ENCODE results near the gene HHATL.

Gene HHATL

DNA sequence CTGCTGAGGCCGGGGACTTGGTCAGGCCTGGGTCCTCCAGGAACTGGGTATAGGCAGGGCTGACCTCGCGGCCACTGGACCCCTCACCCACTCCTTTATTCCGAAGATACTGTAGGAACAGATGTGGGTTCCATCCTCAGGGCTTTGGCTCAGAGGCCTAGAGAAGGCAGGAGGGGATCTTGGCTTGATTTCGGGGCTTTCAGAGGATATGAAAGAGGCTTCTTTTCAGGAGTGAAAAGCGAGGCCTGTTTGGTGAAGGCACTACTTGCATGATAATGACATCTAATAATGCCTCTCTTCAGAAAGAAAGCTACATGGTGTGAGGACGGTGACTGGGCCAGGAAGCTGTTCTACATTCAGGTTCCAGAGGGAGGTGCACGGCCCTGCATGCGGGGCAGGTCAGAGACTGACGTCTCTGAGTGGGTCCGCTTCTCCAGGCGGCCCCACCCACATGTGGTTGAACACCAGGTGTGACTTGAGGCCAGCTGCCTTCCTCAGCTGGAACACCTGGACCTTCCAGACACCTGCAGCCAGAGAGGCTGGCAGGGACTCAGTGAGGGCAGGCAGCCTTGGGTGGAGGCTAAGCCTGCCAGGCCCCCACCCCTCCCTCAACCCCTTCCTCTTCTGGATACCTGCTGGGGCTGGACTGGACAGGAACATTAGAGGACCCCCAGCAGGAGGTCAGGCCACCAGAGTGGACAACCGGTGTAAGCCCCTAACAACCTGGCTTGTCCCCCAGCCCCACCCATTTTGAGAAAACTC, 31.1 kb upstream of the HHATL start:
- Histone ChIP-seq H3K27me3 (ENCODE audit: insufficient read depth, low read length) (peaks cover 4% of the 10 kb centered on the region; the same call in 1 of the 2 replicates), H3K4me1 (ENCODE audit: control insufficient read depth, insufficient read depth, low read length, unreplicated experiment) (no peaks in the 10 kb centered on the region), H3K4me3 (ENCODE audit: low read depth, low read length) (no peak overlapping the region), H3K79me2 (ENCODE audit: control insufficient read depth, insufficient read depth, low read length, unreplicated experiment) (no peaks in the 10 kb centered on the region), H3K27ac (ENCODE audit: low read depth, low read length) (no peak overlapping the region), H2AFZ (ENCODE audit: low read length, unreplicated experiment) (no peak overlapping the region), H3K36me3 (ENCODE audit: insufficient read depth, low read length) (no peaks in the 10 kb centered on the region)

DNA sequence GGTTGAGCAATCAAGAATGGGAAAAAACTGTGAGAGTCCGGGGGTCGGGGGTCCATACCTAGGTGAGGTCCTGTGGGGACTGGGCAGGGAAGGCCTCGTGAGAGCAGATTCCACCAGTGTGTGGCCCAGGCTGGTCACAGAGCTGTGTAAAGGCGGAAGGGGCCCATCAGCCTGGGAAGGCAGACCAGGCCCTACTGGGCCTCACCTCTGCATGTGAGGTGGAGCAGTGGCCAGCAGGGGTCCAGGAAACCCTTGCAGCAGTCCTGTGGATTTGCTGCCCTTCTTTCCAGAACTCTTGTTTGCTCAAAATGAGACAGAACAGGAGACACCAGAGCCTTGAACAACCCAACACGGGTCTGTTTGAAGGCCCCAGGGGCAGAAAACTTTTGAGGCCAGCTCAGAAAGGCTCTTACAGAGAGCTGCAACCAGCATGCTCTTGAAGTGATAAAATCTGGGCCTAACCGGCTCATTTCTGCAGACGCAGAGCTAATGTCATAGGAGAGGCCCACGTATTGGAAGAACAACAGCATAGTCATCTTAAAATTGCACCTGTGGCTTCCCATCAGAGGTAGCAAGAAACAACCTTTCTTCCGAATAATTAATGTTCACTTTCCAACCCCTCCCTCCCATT, 30.3 kb upstream of the HHATL start:
- no peaks in the 10 kb centered on the region for H3K4me1 ChIP-seq (ENCODE audit: control insufficient read depth, insufficient read depth, low read length, unreplicated experiment)
- H3K36me3 ChIP-seq (ENCODE audit: insufficient read depth, low read length): no peaks in the 10 kb centered on the region
- peaks cover 6% of the 10 kb centered on the region; the same call in 1 of the 2 replicates for H3K27me3 ChIP-seq (ENCODE audit: insufficient read depth, low read length)
- H3K4me3 ChIP-seq (ENCODE audit: low read depth, low read length): no peak overlapping the region
- H2AFZ ChIP-seq (ENCODE audit: low read length, unreplicated experiment): no peak overlapping the region
- no peak overlapping the region for H3K27ac ChIP-seq (ENCODE audit: low read depth, low read length)
- H3K79me2 ChIP-seq (ENCODE audit: control insufficient read depth, insufficient read depth, low read length, unreplicated experiment): no peaks in the 10 kb centered on the region

GRCh38 chr3:42732196-42732828, 29.7 kb upstream of the HHATL start:
- H3K4me1 ChIP-seq (ENCODE audit: control insufficient read depth, insufficient read depth, low read length, unreplicated experiment): no peaks in the 10 kb centered on the region
- no peak overlapping the region for H2AFZ ChIP-seq (ENCODE audit: low read length, unreplicated experiment)

GRCh38 chr3:42731476-42732195, 29.0 kb upstream of the HHATL start:
- Histone ChIP-seq H3K4me1 (ENCODE audit: control insufficient read depth, insufficient read depth, low read length, unreplicated experiment) (no peaks in the 10 kb centered on the region), H3K4me3 (ENCODE audit: low read depth, low read length) (no peak overlapping the region), H3K27me3 (ENCODE audit: insufficient read depth, low read length) (peaks cover 10% of the 10 kb centered on the region; the same call in 1 of the 2 replicates), H3K79me2 (ENCODE audit: control insufficient read depth, insufficient read depth, low read length, unreplicated experiment) (no peaks in the 10 kb centered on the region), H3K27ac (ENCODE audit: low read depth, low read length) (no peak overlapping the region), H3K36me3 (ENCODE audit: insufficient read depth, low read length) (no peaks in the 10 kb centered on the region), H2AFZ (ENCODE audit: low read length, unreplicated experiment) (no peak overlapping the region)

More at GRCh38 chr3:42732196-42732828, 29.7 kb upstream of the HHATL start:
- H3K27ac ChIP-seq (ENCODE audit: low read depth, low read length): no peak overlapping the region
- H3K4me3 ChIP-seq (ENCODE audit: low read depth, low read length): no peak overlapping the region
- H3K79me2 ChIP-seq (ENCODE audit: control insufficient read depth, insufficient read depth, low read length, unreplicated experiment): no peaks in the 10 kb centered on the region
- no peaks in the 10 kb centered on the region for H3K36me3 ChIP-seq (ENCODE audit: insufficient read depth, low read length)
- peaks cover 9% of the 10 kb centered on the region; the same call in 1 of the 2 replicates for H3K27me3 ChIP-seq (ENCODE audit: insufficient read depth, low read length)

GRCh38 chr3:42730706-42731420, 28.3 kb upstream of the HHATL start:
- Histone ChIP-seq H3K4me1 (ENCODE audit: control insufficient read depth, insufficient read depth, low read length, unreplicated experiment) (no peaks in the 10 kb centered on the region), H3K36me3 (ENCODE audit: insufficient read depth, low read length) (no peaks in the 10 kb centered on the region), H3K79me2 (ENCODE audit: control insufficient read depth, insufficient read depth, low read length, unreplicated experiment) (no peaks in the 10 kb centered on the region), H3K27ac (ENCODE audit: low read depth, low read length) (no peak overlapping the region), H2AFZ (ENCODE audit: low read length, unreplicated experiment) (no peak overlapping the region), H3K4me3 (ENCODE audit: low read depth, low read length) (no peak overlapping the region), H3K27me3 (ENCODE audit: insufficient read depth, low read length) (peaks cover 10% of the 10 kb centered on the region; the same call in 1 of the 2 replicates)

DNA sequence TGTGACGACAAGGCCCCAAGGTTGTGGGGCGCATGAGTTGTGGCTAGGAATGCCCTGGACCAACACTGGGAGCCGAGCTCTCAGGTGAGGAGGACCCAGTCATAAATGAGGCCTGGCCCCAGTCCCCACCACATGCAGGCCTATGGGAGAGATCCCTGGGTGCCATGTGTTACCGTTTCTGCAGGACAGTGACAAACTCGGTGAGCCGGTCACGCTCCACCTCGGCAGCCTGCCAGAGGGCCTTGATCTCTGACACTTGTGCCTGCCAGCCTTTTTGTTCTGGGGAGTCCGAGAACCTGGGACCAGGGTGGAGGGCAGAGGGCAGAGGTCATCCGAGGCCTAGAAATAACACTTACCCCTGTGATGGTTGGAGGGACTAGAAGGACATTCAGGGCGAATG, 27.7 kb upstream of the HHATL start:
- H3K4me1 ChIP-seq (ENCODE audit: control insufficient read depth, insufficient read depth, low read length, unreplicated experiment): no peaks in the 10 kb centered on the region
- H3K27me3 ChIP-seq (ENCODE audit: insufficient read depth, low read length): peaks cover 10% of the 10 kb centered on the region; the same call in 1 of the 2 replicates
- no peak overlapping the region for H3K27ac ChIP-seq (ENCODE audit: low read depth, low read length)
- H3K4me3 ChIP-seq (ENCODE audit: low read depth, low read length): no peak overlapping the region
- H3K79me2 ChIP-seq (ENCODE audit: control insufficient read depth, insufficient read depth, low read length, unreplicated experiment): no peaks in the 10 kb centered on the region
- no peak overlapping the region for H2AFZ ChIP-seq (ENCODE audit: low read length, unreplicated experiment)
- no peaks in the 10 kb centered on the region for H3K36me3 ChIP-seq (ENCODE audit: insufficient read depth, low read length)

- H3K4me1 ChIP-seq (ENCODE audit: control insufficient read depth, insufficient read depth, low read length, unreplicated experiment): no peaks in the 10 kb centered on the region
- H3K27me3 ChIP-seq (ENCODE audit: insufficient read depth, low read length): peaks cover 10% of the 10 kb centered on the region; the same call in 1 of the 2 replicates
- no peak overlapping the region for H3K27ac ChIP-seq (ENCODE audit: low read depth, low read length)
- H2AFZ ChIP-seq (ENCODE audit: low read length, unreplicated experiment): no peak overlapping the region
- no peaks in the 10 kb centered on the region for H3K36me3 ChIP-seq (ENCODE audit: insufficient read depth, low read length)
- H3K4me3 ChIP-seq (ENCODE audit: low read depth, low read length): no peak overlapping the region
- H3K79me2 ChIP-seq (ENCODE audit: control insufficient read depth, insufficient read depth, low read length, unreplicated experiment): no peaks in the 10 kb centered on the region
Measured at GRCh38 chr3:42729404-42730145, 27.0 kb upstream of the HHATL start.

DNA sequence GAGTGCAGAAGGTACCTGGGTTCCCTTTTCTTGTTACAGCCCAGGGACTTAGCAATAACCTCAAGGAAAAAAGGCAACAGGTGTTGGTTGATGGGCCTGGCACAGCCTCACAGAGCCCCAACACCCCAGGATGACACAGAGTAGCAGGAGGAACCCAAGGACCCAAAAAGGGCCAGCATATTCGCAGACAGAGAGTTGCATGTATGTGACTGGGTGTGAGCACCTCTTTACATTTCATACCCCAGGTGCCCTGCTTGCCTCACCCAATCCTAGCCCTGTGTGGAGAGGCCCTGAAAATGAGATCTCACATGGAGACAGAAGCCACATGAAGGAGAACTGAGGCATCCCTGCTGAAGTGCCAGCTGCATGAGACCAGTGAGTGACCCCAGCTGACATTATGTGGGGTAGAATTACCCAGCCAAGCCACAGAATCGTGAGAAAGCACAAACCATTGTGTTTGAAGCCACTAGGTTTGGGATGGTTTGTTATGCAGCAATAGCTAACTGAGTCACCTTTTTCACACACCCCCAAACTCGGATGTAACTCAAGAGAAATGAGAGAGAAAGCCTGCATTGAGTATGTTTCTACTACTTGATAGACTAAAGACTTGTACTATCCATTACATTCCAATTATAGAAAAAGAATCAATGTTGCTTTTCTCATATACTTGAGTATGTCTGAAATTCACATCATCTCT, 26.2 kb upstream of the HHATL start:
- Histone ChIP-seq H3K79me2 (ENCODE audit: control insufficient read depth, insufficient read depth, low read length, unreplicated experiment) (no peaks in the 10 kb centered on the region), H3K27me3 (ENCODE audit: insufficient read depth, low read length) (peaks cover 10% of the 10 kb centered on the region; the same call in 1 of the 2 replicates), H3K36me3 (ENCODE audit: insufficient read depth, low read length) (no peaks in the 10 kb centered on the region), H2AFZ (ENCODE audit: low read length, unreplicated experiment) (no peak overlapping the region), H3K27ac (ENCODE audit: low read depth, low read length) (no peak overlapping the region), H3K4me1 (ENCODE audit: control insufficient read depth, insufficient read depth, low read length, unreplicated experiment) (no peaks in the 10 kb centered on the region), H3K4me3 (ENCODE audit: low read depth, low read length) (no peak overlapping the region)

DNA sequence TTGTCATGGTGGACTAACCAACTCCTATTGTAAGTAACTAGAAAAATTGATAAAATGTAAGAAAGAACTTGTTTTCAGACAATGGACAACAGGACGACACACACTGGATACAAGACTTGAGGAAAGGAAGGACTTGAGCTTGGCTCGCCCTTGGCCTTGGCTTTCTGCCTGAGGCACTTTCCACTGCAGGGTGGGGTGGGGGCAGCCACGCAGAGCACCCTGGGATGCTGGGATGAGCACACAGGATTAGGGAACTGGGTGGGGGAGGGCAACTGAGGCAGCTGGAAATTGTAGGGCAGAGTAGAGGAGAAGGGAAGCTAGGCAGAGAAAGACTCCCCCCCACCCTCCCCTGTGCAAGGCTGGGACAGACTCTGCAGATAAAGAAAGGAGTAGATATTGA, 25.5 kb upstream of the HHATL start:
- peaks cover 10% of the 10 kb centered on the region; the same call in 1 of the 2 replicates for H3K27me3 ChIP-seq (ENCODE audit: insufficient read depth, low read length)
- no peaks in the 10 kb centered on the region for H3K4me1 ChIP-seq (ENCODE audit: control insufficient read depth, insufficient read depth, low read length, unreplicated experiment)
- no peak overlapping the region for H3K27ac ChIP-seq (ENCODE audit: low read depth, low read length)
- H3K79me2 ChIP-seq (ENCODE audit: control insufficient read depth, insufficient read depth, low read length, unreplicated experiment): no peaks in the 10 kb centered on the region
- H3K36me3 ChIP-seq (ENCODE audit: insufficient read depth, low read length): no peaks in the 10 kb centered on the region
- no peak overlapping the region for H3K4me3 ChIP-seq (ENCODE audit: low read depth, low read length)
- no peak overlapping the region for H2AFZ ChIP-seq (ENCODE audit: low read length, unreplicated experiment)
